Activated naive CD8-positive, alpha-beta T cell (primary cell): Measurements from ENCODE around the gene HECA.
"Not testable (repeated sequence)": the region's sequence is repeated elsewhere in the genome, so short reads cannot be mapped to it uniquely, and the experiment has no call there.

Experiments used
- H3K27ac Mint-ChIP-seq: one replicate; pipeline ENCODE4 v1.8.0; 2021; ENCODE audit warnings: mixed read lengths
- H3K27me3 Mint-ChIP-seq: one replicate; pipeline ENCODE4 v1.8.0; 2021; ENCODE audit warnings: mixed read lengths
- H3K36me3 Mint-ChIP-seq: one replicate; pipeline ENCODE4 v1.8.0; 2021; ENCODE audit warnings: mixed read lengths
- H3K4me1 Mint-ChIP-seq: one replicate; pipeline ENCODE4 v1.8.0; 2021; ENCODE audit warnings: low read depth, mixed read lengths
- H3K4me3 Mint-ChIP-seq: one replicate; pipeline ENCODE4 v1.8.0; 2021; ENCODE audit warnings: mild to moderate bottlenecking, mixed read lengths
- H3K9me3 Mint-ChIP-seq: one replicate; pipeline ENCODE4 v1.8.0; 2021; ENCODE audit warnings: low read depth, mixed read lengths

The HECA gene

GRCh38 chr6:139194740-139195139, 59.9 kb downstream of the HECA start:
- no peaks in the 10 kb centered on the region for H3K9me3 Mint-ChIP-seq
- peaks cover 2% of the 10 kb centered on the region for H3K36me3 Mint-ChIP-seq
- H3K4me1 Mint-ChIP-seq = peaks cover 2% of the 10 kb centered on the region
- H3K27me3 Mint-ChIP-seq = no peaks in the 10 kb centered on the region
- no peak overlapping the region for H3K27ac Mint-ChIP-seq
- H3K4me3 Mint-ChIP-seq = no peak overlapping the region

GRCh38 chr6:139198529-139199288, 63.8 kb downstream of the HECA start:
- Mint-ChIP-seq H3K27me3 (no peaks in the 10 kb centered on the region), H3K36me3 (peaks cover 6% of the 10 kb centered on the region), H3K4me3 (no peak overlapping the region), H3K4me1 (no peaks in the 10 kb centered on the region), H3K27ac (no peak overlapping the region), H3K9me3 (no peaks in the 10 kb centered on the region)

GRCh38 chr6:139201378-139201777, 66.5 kb downstream of the HECA start:
- no peak overlapping the region for H3K27ac Mint-ChIP-seq
- peaks cover 2% of the 10 kb centered on the region for H3K4me1 Mint-ChIP-seq
- H3K9me3 Mint-ChIP-seq = no peaks in the 10 kb centered on the region
- H3K27me3 Mint-ChIP-seq = no peaks in the 10 kb centered on the region
- H3K4me3 Mint-ChIP-seq = no peak overlapping the region
- H3K36me3 Mint-ChIP-seq = peaks cover 9% of the 10 kb centered on the region

- H3K27me3 Mint-ChIP-seq = no peaks in the 10 kb centered on the region
- no peak overlapping the region for H3K27ac Mint-ChIP-seq
- peaks cover 17% of the 10 kb centered on the region for H3K9me3 Mint-ChIP-seq
Observed at GRCh38 chr6:139204978-139205377, 70.1 kb downstream of the HECA start.

GRCh38 chr6:139205843-139206242, 71.0 kb downstream of the HECA start:
- Mint-ChIP-seq H3K36me3 (peaks cover 28% of the 10 kb centered on the region), H3K27ac (no peak overlapping the region), H3K27me3 (no peaks in the 10 kb centered on the region), H3K4me1 (peaks cover 10% of the 10 kb centered on the region), H3K9me3 (peaks cover 17% of the 10 kb centered on the region), H3K4me3 (no peak overlapping the region)

More at GRCh38 chr6:139204978-139205377, 70.1 kb downstream of the HECA start:
- Mint-ChIP-seq H3K4me3 (no peak overlapping the region), H3K36me3 (peaks cover 25% of the 10 kb centered on the region), H3K4me1 (peaks cover 2% of the 10 kb centered on the region)

- peaks cover 24% of the 10 kb centered on the region for H3K36me3 Mint-ChIP-seq
- H3K4me3 Mint-ChIP-seq, H3K27ac Mint-ChIP-seq, H3K4me1 Mint-ChIP-seq, H3K27me3 Mint-ChIP-seq: not testable (repeated sequence)
- peaks cover 21% of the 10 kb centered on the region for H3K9me3 Mint-ChIP-seq
Observed at GRCh38 chr6:139210766-139211165, 75.9 kb downstream of the HECA start.

- H3K9me3 Mint-ChIP-seq = peaks cover 19% of the 10 kb centered on the region
- not testable (repeated sequence) for H3K27me3 Mint-ChIP-seq
Observed at GRCh38 chr6:139212460-139212859, 77.6 kb downstream of the HECA start.

GRCh38 chr6:139219271-139219729, 84.4 kb downstream of the HECA start:
- H3K27ac Mint-ChIP-seq = peak overlapping the region; percentile 35
- H3K4me1 Mint-ChIP-seq = peaks cover 9% of the 10 kb centered on the region
- H3K9me3 Mint-ChIP-seq = peaks cover 3% of the 10 kb centered on the region
- H3K36me3 Mint-ChIP-seq = peaks cover 3% of the 10 kb centered on the region
- H3K27me3 Mint-ChIP-seq = no peaks in the 10 kb centered on the region
- no peak overlapping the region for H3K4me3 Mint-ChIP-seq

More at GRCh38 chr6:139212460-139212859, 77.6 kb downstream of the HECA start:
- peaks cover 18% of the 10 kb centered on the region for H3K36me3 Mint-ChIP-seq
- H3K4me3 Mint-ChIP-seq, H3K4me1 Mint-ChIP-seq, H3K27ac Mint-ChIP-seq: not testable (repeated sequence)

- Mint-ChIP-seq H3K27ac (peak overlapping the region; percentile 35), H3K9me3 (peaks cover 3% of the 10 kb centered on the region), H3K27me3 (no peaks in the 10 kb centered on the region), H3K4me1 (peaks cover 9% of the 10 kb centered on the region), H3K36me3 (peaks cover 3% of the 10 kb centered on the region), H3K4me3 (no peak overlapping the region)
Observed at GRCh38 chr6:139219746-139220145, 84.9 kb downstream of the HECA start.

- H3K4me1 Mint-ChIP-seq, H3K9me3 Mint-ChIP-seq, H3K27ac Mint-ChIP-seq, H3K36me3 Mint-ChIP-seq, H3K27me3 Mint-ChIP-seq, H3K4me3 Mint-ChIP-seq: not testable (repeated sequence)
Observed at GRCh38 chr6:139228387-139228786, 93.5 kb downstream of the HECA start.
